HCEC 1CT (cell line): Measurements from ENCODE around the gene TH.
"Not testable (repeated sequence)": the region's sequence is repeated elsewhere in the genome, so short reads cannot be mapped to it uniquely, and the experiment has no call there.

Source experiments
- DNase-seq: peaks from one replicate; pipeline ENCODE4 v3.0.0-alpha.2; 2017

TH gene

DNA sequence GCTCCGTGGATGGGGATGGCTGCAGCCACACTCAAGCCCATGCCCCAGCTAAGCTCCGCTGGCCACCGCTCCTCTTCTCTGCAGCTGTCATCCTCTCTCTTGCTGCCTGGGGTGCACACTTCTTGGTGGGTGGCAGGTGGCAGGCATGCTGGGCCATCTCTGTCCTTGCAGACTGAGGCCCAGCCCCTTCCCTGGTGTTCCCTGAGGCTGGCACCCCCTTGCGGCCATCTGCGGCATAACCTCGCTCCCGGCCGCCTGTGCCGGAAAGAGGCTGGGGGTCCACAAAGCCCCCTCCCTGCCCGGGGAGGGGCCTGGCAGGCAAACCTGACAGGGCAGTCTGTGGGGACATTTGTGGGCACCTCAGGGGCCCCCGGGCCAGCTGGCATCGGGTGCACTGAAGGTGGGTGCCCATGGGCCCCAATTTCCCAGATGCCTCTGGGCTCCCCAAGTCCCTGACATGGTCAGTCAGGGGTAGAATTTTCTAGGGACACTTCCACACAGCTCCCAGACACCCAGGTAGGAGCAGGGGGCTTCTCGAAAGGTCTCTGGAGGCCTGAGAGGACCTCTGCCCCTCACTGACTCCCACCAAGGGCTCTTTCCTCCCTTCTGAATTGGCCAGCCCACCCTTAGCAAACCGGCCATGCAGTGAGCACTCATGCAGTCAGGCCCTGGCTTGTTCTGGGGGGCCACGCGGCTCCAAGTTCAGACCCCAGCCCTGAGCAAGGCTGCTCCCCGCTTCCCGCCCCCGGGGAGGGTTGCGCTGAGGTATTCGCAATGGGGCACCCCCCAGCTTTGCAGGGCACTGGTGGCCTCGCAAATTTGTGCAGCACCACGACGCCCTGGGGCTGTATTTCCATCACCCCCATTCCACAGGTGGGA is 23.5 kb upstream of the TH start:
- DNase-seq, result no peak

DNA sequence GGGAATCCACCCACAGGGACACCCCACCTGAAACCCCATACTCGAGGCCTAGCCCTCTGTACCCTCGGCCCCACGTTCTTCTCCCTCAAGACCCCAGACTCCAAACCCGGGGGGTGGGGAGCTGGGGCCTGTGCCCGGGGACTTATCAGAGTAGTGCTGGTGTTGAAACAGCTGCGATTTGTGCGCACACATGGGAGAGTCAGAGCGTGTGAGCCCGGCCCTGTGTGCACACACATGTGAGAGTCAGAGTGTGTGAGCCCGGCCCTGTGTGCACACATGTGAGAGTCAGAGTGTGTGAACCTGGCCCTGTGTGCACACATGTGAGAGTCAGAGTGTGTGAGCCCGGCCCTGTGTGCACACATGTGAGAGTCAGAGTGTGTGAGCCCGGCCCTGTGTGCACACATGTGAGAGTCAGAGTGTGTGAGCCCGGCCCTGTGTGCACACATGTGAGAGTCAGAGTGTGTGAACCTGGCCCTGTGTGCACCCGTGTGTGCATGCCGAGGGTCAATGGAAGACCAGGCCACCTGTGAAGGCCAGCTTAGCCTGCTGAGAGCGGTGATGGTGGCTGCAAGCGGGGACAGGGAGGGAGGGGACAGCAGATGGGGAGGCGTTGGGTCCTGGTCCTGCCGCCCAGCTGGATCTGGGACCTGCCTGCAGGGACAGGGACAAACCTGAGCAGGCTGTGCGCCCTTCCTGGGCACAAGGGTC is 22.4 kb upstream of the TH start:
- DNase-seq, result not testable (repeated sequence)

DNA sequence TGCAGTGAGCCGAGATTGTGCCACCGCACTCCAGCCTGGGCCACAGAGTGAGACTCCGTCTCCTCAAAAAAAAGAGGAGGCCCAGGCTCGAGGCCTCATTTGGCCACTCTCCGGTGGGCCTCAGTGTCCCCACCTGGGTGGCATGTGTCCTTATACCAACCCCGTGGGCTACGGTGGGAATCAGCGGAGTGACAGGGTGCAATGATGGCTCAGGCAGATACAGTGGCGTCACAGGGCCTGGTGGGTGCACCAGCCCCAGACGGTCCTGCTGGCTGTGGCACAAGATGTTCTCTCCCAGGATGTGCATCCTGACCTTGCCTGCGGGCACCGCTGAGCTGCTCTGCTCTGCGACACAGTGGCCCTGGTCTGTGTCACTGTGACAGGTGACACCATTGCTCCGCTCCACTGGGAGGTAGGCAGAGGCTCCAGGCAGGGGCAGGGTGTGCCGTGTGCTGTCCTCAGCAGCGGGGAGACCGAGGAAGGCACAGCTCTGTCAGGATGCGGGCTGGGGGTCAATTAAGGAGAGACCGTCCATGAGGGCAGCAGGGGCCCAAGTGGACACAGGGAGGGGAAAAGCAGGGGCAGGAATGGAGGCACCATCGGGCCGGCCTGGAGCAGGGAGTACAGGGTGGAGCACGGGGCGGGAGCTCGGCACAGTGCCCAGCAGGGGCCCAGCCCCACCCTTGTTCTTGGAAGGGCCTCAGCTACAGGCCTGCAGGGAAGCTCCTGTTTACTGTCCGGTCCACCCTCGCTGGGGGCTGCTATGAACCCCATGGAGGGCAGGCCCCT is 21.7 kb upstream of the TH start:
- no peak for DNase-seq

DNA sequence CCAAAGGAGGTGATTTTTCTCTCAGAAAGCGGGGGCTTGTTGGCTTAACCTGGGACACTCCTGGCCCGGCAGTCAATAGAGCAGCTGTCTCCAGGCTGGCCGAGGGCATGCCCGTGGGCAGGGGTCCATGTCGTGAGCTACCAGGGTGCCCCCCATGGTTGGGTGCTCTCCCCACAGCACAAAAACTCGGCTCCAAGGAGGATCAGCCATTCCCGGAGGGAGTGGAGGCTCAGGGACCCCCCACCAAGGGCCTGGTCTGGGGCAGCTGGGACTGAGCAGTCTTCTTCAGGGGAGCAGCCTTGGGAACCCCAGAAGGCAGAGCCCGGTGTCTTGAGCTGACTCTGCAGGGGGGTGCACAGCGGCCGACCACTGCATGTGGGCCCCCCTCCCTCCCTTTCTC is 20.8 kb upstream of the TH start:
- DNase-seq, result no peak

DNA sequence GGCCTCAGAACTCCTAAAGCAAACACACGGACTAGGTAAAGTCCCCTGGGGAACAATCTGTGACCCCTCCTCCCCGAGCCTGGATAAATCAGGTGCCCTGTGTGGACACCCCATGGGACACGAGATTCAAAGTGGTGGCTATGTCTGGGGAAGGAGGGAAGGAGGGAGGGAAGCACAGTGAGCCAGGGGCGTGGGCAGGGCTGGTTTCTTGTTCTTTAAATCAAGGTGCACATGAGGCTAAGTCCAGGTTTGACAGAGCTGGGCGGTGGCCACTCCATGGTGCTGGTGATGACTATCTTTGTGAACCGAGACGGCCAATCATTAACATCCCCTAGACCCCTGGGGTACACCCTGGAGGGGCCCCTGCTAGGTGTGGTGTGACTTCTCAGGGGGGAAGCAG is 20.3 kb upstream of the TH start:
- DNase-seq, result no peak

DNA sequence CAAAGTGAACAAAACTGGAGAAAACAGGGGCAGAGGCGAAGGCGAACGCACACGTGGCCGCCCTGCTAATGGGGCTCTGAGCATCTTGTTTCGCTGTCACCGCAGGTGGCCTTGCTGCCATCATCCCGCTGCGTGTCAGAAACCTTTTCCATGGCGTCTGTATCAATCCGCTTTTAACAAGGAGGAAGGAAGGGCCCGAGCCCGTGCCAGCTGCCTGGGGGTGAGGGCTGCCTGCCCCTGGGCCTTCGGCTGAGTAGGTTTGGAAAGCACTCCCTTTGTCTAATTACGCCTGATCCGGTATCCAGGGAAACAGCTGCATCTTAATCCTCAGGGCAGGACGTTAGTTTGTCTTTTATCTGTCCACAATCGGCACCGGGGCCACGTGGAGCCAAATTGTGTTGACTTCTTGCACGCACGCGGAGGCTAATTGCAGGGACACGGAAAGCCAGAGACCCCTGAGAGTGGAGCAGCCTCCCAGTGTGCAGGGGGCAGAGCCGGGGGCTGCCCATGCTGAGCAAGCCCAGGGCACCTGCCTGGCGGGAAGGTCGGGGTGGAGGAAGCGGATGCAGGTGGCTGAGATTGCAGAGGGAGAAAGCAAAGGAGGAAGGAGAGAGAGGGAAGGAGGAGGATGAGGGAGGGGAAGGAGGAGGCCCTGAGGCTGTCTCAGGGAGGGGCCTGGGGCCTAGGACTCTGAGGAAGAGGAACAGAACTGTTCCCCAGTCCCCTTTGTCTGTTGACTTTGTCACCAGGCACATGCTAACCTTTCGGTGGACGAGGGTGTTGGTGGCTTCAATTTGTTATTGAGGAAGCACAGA is 19.2 kb upstream of the TH start:
- no peak for DNase-seq

DNA sequence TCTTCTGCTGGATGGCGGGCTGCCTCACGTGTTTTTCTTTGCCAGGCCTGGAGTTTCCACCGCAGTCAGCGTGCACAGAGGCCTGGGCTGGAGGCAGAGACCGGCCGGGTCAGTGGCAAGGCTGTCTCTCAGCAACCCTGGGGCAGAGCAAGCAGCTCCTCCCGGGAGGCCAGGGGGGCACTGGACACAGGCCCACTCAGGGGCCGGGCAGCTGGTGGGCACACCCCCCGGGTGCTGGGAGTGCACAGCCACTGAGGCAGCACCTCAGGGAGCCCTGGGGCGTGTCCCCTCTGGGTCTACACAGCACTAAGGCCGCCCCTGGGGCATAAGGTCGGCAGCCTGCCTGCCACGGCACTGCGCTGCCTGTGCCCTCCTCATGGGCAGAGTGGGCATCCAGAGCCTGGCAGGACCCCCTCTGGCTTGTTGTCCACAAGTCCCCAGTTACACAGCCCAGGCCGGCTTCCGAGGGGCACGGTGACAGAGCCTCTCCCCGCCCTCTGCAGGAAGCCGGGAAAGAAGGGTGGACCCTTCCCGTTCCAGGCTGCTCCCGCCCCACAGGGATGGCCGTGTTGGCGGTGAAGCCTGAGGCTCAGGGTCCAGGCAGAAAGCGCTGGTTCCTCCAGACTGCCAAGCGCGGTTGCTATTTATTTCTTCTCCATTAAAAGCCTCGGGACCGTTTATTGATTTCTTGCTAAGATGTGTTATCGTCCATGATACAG is 18.5 kb upstream of the TH start:
- no peak for DNase-seq

DNA sequence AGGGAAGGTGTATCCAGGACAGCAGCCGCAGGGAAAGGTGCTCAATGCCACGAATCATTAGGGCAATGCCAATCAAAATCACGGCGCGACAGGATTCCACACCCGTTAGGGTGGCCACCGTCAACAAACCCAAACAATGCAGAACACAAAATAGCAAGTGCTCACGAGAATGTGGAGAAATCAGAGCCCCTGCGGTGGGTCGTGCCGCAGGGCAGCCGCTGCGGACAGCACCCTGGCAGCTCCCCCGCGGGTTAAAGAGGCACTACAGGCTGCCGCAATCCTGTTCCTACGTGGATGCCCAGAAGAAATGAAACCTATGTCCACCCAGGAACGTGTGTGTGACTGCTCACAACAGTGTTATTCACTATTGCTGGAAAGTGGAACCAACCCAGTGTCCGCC is 17.1 kb upstream of the TH start:
- DNase-seq, result no peak

DNA sequence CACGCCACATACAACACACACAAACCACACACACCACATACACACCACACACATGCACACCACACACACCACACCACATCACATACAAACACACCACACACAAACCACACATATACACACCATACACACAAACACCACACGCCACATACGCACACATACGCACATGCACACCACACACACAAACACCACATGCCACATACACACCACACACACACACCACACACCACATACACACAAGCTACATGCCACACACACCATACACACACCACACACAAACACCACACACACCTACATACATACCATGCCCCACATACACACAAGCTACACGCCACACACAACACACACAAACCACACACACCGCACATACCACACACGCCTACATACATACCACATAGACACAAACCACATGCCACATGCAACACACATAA is 15.7 kb upstream of the TH start:
- DNase-seq, result no peak

DNA sequence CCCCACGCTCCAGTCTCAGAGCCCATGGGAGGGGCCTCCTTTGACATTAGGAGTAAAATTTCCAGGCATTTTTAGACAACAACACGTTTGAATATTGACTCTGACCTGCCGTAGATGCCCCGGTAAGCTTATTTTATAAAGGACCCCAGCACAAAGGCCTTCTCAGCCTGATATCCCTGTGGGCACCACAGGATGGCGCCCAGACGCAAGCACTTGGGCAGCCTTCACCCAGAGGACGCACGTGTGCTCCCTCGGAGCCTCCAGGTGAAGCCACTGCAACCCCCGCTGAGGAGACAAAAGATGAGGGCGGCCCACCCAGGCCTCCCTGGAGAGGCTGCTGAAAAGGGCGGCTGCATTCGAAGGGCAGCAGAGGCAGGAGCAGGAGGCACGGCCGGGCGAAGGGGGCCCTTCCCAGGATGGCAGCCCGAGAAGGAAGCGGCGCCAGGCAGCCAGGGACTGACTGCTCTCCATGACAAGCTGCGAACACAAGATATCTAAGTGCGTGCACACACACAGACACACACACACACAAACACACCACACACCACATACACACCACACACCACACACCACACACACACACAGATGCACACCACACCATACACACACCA is 15.2 kb upstream of the TH start:
- no peak for DNase-seq

DNA sequence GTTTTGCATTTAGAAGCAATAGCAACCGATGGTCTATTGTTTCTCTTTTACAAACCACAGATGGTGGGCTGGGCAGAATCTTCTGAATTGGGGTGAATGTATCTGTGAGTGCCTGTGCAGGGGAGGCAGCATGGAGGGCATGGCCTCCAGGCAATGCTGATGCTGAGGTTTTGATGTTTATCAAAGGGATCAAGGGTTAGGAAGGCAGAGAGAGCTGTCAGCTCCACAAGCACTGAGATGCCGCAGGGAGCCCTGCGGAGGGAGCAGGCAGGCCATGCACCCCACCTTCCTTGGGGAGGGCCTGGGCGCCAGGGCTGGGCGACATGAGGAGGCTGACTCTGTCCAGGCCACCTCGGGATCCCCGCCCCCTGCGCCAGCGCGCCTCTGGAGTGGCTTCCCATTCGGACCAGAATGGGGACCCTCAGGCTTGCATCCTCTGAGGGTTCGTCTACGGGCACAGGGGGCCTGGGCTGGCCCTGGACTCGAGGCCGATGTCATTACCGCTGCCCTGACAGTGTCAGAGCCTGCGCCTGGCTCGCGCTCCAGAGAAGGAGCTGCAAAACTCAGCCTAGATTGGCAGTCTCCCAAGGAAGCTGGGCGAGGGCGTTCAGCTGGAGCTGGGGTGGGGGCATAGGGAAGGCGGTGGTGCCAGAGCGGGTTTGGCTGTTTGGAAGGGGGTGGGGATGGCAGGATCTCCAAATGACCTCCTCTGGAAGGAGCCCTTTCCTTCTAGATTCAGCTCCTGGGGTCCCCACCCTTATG is 13.9 kb upstream of the TH start:
- DNase-seq, result no peak

DNA sequence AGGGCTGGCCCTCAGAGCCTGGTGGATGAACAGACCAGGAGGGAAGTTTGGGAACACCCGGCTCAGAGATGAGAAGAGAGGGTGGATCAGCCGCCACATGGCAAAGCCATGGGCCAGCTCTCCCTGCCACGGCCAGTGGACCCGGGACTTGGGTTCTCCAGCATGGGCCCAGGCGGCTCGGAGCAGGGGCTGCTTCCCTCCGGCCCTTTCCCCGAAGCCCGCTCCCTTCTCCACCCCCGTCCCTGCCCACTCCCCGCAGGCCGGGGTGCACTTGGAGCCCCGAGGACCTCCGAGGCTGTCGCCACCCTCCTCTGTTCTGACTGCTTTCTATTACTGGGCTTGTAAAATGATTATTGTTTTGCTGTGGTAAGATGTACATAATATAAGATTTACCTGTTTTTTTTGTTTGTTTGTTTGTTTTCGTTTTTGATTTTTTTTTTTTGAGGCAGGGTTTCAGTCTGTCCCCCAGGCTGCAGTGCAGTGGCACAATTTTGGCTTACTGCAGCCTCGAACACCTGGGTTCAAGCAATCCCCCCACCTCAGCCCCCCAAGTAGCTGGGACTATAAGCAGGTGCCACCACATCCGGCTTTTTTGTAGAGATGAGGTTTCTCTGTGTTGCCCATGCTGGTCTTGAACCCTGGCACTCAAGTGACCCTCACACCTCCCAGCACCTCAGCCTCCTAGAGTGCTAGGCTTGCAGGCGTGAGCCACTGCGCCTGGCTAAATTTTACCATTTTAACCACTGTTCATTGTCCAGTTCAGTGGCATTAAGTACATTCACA is 11.3 kb upstream of the TH start:
- no peak for DNase-seq

DNA sequence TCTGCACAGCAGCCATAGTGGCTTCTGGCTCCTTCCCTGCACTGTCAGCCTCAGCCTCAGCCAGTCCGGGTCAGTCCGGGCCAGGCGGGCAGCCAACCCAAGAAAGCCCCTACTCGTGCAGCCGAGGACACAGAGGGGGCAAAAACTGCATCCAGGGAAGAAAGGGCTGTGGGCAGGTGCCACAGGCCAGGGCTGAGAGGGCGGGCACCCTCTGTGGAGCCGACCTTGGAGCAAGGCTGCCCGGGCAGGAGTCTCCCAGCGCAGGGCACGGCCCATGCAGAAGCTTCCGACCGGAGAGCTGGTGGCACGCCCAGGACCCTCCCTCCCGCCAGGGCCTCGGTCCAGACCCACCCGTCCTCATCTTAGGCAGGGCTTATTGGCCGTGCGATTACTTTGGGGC is 10.5 kb upstream of the TH start:
- no peak for DNase-seq

DNA sequence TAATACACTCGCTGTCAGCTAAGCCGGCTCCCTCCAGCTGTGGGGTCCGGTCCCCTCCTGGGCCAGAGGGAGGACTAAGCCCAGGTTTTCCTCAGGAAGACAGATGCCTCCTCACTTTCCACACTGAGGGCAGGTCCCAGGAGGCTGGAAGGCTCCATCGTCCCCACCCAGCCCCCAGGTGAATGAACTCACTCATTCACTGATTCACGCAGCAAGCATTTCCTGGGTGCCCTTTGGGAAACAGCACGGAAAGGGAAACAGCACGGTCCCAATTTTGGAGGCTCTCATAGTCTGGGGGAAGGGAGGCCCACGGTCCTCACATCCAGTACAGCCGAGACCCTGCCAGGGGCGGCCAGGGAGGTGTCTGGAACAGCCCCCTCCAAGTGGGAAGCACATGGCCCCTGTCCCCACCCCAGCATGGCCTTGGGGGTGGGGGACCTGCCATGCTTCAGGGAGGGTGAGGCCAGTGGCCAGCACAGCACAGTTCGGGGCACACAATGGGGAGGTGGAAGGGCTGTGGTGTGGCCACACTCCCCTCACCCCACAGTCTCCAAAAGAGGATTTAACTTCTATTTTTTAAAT is 9.3 kb upstream of the TH start:
- peak; percentile 37 for DNase-seq

DNA sequence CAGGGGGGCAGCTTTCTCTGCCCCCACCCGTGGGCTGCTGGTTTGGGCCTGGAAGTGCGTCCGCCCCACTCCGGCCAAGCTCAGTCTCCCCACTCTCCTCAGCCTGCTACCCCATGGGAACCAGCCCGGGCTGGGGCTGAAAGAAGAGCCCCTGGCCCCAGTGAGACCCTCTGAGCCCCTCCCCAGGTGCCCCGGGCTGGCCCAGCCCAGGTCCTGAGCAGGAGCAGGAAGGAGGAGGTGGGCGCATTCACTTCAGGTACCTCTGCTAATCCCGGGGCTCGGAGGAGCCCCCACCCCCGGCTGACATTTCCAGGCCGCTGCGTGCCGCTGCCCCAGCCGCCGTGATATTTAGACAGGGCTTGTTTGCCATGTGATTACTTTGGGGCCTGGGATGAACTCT is 8.7 kb upstream of the TH start:
- no peak for DNase-seq

DNA sequence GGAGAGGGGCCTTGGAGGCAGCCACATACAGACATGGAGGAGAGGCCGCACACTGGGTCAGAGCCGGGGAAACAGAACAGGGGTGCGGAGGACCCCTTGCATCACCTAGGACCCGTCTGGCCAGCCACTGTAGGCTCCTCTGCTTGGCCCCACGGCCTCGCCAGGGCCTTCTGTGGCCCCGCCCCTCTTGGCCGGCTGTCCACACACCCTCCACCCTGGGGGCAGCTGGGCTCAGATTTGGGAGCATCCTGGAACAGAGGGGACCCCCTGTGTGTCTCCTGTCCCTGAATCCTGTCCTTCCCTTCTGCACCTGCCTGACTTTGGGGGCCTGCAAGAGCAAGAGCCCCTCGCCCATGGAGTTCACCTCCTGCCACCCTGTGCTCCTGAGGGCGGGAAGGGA is 7.9 kb upstream of the TH start:
- no peak for DNase-seq

DNA sequence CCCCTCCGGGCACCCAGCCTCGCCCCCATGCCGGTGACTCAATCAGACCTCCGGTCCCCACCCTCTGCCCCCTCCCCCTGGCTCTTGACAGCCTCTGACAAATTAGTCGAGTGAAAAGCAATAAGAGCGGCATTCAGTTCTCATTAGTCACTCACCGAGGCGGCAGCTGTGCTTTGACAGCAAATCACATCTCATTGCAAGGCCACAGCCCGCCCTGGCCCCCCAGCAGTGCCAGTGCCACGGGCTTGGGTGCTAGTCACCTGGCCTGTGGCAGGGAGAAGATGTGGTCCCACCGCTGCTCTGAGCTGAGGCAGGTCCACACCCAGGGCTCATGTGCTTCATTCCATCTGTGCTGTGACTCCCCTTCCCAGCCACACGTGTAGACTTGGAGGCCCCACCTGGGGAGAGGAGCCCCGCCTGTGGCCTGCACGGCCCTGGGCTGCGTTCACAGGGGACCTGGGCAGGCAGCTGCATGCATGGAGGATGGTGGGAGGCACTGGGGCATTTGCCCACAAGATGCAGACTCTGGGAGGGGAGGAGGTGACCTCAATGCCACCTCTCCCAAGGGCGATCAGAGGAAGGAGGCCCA is 7.4 kb upstream of the TH start:
- peak; percentile 72 for DNase-seq

DNA sequence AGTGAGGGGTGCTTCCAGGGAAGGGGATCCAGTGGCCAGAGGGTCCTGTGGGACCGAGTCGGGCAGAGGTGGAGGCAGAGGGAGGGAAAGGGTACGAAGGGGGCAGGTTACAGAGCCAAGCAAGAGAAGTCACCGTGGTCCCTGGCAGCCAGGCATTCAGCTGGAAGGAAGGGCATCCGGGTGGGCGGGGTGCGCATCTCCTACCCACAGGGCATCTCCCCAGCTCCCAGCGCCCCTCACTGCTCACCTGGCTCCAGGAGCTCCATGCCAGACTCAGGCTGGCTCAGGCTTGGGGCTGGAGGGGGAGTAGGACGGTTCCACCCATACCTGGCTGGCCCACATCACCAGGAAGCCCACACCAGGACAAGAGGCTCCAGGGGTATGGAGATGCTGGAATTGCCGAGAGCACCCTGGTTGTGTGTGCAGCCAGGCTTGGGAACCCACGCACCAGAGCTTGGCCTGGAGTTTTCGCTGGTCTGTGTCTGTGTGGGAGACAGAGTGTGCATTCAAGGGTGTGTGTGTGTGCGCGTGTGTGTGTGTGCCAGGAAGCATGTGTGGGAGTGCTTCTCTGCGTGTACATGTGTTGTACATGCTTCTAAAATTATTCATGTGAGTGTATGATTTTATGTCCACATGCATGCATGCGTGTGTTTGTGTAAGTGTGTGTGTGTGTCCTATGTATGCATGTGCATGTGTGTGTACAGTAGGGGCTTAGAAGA is 6.6 kb upstream of the TH start:
- not testable (repeated sequence) for DNase-seq

DNA sequence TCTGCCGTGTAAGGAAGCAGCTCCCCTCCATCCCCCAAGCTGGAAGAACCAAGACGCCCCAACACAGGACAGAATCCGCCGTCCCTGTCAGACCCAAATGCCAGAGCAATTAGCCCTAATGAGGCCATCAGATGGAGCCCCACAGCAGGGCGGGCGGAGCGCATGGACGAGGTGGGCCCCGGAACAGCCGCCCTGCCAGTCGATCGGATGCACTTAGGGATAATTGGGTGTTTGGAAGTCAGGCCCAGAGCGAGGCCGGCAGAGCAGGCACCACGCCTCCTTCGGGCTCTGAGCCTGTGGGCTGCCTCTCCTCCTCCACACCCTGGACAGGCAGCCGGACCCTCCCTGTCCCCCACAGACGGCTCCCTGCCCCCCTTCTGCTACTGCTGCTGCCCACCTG is 5.5 kb upstream of the TH start:
- no peak for DNase-seq
